ENCODE results near the gene PLEKHM3. TPM values are rescaled to one million over a fixed set of nuclear protein-coding genes. Genes with fewer than 3 reads are reported as not detected.

The PLEKHM3 gene
- total and polyA plus RNA-seq, 2 experiments from 2014 or later: 3.9 to 8.8 TPM

DNA sequence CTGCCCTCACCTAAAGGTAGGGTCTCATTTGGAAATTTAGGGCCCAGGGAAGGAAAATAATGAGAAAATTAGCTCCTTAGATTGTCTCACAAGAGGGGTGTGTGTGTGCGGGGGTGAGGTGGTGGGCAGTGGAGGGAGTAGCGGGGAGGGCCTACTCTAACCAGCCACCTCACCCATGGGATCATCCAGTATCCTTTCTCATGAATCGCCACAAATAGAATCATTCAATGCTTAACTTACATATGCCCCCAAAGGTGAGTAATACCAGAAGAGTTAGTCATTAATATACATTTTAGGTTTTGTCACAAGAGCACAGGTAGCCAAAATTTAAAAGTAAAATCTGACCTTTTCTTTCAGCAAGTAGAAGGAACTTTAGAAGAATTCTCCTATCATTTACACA is 122.1 kb downstream of the PLEKHM3 start:
- H3K27me3 ChIP-seq (ENCODE audit: insufficient read depth): no peaks in the 10 kb centered on the region
- no peaks in the 10 kb centered on the region for H3K79me2 ChIP-seq (replicated peaks; ENCODE audit: insufficient read depth)
- Mint-ChIP-seq H3K4me3 (no peak overlapping the region), H3K27ac (no peak overlapping the region), H3K36me3 (ENCODE audit: low read depth) (no peaks in the 10 kb centered on the region), H3K4me1 (peaks cover 11% of the 10 kb centered on the region), H3K27me3 (ENCODE audit: insufficient read depth, low read depth, poor library complexity) (no peaks in the 10 kb centered on the region), H3K9me3 (no peaks in the 10 kb centered on the region)
- 0 out of 2 replicates have a peak, but pooled peaks cover 3% of the 10 kb centered on the region for H3F3A ChIP-seq (replicated peaks; ENCODE audit: low read depth)
- TF ChIP-seq EZH2phosphoT487 (IDR thresholded peaks at IDR 0.05; ENCODE audit: unreplicated experiment): no peak
- no peak for TF ChIP-seq ZNF331 (CRISPR knock-in tag; IDR thresholded peaks at IDR 0.05; ENCODE audit: low read depth)
- TF ChIP-seq EZH2 (IDR thresholded peaks at IDR 0.05; ENCODE audit: low read depth, unreplicated experiment): no peak
- H3K9me2 ChIP-seq (ENCODE audit: insufficient read depth): no peaks in the 10 kb centered on the region
- H2AFZ ChIP-seq: no peak overlapping the region
- no peak for ATAC-seq
- H3K27ac ChIP-seq (ENCODE audit: low read depth): no peak overlapping the region
- H3K4me1 ChIP-seq (ENCODE audit: insufficient read depth): peaks cover 10% of the 10 kb centered on the region
- no peak for DNase-seq (ENCODE audit: low spot score)
- H3K4me3 ChIP-seq: no peak overlapping the region
- H3K4me2 ChIP-seq: no peak overlapping the region
- no peaks in the 10 kb centered on the region for H3K36me3 ChIP-seq (ENCODE audit: insufficient read depth)
- no peaks in the 10 kb centered on the region for H4K20me1 ChIP-seq (replicated peaks; ENCODE audit: insufficient read depth)

DNA sequence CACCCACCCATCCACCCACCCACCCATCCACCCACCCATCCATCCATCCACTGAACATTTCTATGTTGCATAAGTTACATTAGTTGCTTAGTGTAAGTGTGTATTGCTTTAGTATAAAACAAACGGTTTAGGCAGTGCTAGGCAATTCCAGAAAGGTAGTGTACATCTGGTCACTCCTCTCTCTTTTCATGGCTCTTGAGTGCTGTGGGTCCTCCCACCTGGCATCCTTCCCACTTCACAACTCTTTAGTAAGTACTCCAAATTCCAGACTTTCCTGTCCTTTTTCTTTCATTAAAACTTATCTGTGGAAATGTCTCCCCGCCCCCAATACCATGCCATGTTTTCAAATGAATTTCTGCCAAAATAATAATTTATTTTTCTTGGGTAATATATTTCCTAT is 122.5 kb downstream of the PLEKHM3 start:
- H3K9me2 ChIP-seq (ENCODE audit: insufficient read depth): no peaks in the 10 kb centered on the region
- H3K4me2 ChIP-seq: no peak overlapping the region
- DNase-seq (ENCODE audit: low spot score): no peak
- no peak overlapping the region for H3K4me3 ChIP-seq
- H3K27me3 ChIP-seq (ENCODE audit: insufficient read depth): no peaks in the 10 kb centered on the region
- ATAC-seq: no peak
- H2AFZ ChIP-seq: no peak overlapping the region
- 0 out of 2 replicates have a peak, but pooled peaks cover 3% of the 10 kb centered on the region for H3F3A ChIP-seq (replicated peaks; ENCODE audit: low read depth)
- no peaks in the 10 kb centered on the region for H3K36me3 ChIP-seq (ENCODE audit: insufficient read depth)
- no peak overlapping the region for H3K27ac ChIP-seq (ENCODE audit: low read depth)
- peaks cover 14% of the 10 kb centered on the region for H3K4me1 ChIP-seq (ENCODE audit: insufficient read depth)
- H3K9me3 Mint-ChIP-seq: no peaks in the 10 kb centered on the region
- H3K27me3 Mint-ChIP-seq (ENCODE audit: insufficient read depth, low read depth, poor library complexity): no peaks in the 10 kb centered on the region
- H3K36me3 Mint-ChIP-seq (ENCODE audit: low read depth): no peaks in the 10 kb centered on the region
- no peaks in the 10 kb centered on the region for H3K79me2 ChIP-seq (replicated peaks; ENCODE audit: insufficient read depth)
- peaks cover 15% of the 10 kb centered on the region for H3K4me1 Mint-ChIP-seq
- no peaks in the 10 kb centered on the region for H4K20me1 ChIP-seq (replicated peaks; ENCODE audit: insufficient read depth)
- no peak overlapping the region for H3K4me3 Mint-ChIP-seq
- H3K27ac Mint-ChIP-seq: no peak overlapping the region
- TF ChIP-seq NANOG (IDR thresholded peaks at IDR 0.05; ENCODE audit: borderline replicate concordance) (no peak), EZH2 (IDR thresholded peaks at IDR 0.05; ENCODE audit: low read depth, unreplicated experiment) (no peak), CREB1 (CRISPR knock-in tag; IDR thresholded peaks at IDR 0.05; ENCODE audit: low read depth) (no peak), ZNF331 (CRISPR knock-in tag; IDR thresholded peaks at IDR 0.05; ENCODE audit: low read depth) (no peak), EZH2phosphoT487 (IDR thresholded peaks at IDR 0.05; ENCODE audit: unreplicated experiment) (no peak), JUNB (IDR thresholded peaks at IDR 0.05; ENCODE audit: unreplicated experiment) (no peak), ZNF114 (CRISPR knock-in tag; IDR thresholded peaks at IDR 0.05) (no peak), POLR2AphosphoS5 (IDR thresholded peaks at IDR 0.05; ENCODE audit: low read depth) (no peak)
- TF ChIP-seq, protein P1, sequence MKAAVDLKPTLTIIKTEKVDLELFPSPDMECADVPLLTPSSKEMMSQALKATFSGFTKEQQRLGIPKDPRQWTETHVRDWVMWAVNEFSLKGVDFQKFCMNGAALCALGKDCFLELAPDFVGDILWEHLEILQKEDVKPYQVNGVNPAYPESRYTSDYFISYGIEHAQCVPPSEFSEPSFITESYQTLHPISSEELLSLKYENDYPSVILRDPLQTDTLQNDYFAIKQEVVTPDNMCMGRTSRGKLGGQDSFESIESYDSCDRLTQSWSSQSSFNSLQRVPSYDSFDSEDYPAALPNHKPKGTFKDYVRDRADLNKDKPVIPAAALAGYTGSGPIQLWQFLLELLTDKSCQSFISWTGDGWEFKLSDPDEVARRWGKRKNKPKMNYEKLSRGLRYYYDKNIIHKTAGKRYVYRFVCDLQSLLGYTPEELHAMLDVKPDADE (IDR thresholded peaks at IDR 0.05): no peak
- TF ChIP-seq, protein P2, sequence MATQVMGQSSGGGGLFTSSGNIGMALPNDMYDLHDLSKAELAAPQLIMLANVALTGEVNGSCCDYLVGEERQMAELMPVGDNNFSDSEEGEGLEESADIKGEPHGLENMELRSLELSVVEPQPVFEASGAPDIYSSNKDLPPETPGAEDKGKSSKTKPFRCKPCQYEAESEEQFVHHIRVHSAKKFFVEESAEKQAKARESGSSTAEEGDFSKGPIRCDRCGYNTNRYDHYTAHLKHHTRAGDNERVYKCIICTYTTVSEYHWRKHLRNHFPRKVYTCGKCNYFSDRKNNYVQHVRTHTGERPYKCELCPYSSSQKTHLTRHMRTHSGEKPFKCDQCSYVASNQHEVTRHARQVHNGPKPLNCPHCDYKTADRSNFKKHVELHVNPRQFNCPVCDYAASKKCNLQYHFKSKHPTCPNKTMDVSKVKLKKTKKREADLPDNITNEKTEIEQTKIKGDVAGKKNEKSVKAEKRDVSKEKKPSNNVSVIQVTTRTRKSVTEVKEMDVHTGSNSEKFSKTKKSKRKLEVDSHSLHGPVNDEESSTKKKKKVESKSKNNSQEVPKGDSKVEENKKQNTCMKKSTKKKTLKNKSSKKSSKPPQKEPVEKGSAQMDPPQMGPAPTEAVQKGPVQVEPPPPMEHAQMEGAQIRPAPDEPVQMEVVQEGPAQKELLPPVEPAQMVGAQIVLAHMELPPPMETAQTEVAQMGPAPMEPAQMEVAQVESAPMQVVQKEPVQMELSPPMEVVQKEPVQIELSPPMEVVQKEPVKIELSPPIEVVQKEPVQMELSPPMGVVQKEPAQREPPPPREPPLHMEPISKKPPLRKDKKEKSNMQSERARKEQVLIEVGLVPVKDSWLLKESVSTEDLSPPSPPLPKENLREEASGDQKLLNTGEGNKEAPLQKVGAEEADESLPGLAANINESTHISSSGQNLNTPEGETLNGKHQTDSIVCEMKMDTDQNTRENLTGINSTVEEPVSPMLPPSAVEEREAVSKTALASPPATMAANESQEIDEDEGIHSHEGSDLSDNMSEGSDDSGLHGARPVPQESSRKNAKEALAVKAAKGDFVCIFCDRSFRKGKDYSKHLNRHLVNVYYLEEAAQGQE (IDR thresholded peaks at IDR 0.05; ENCODE audit: unreplicated experiment): no peak
- TF ChIP-seq, protein P3, sequence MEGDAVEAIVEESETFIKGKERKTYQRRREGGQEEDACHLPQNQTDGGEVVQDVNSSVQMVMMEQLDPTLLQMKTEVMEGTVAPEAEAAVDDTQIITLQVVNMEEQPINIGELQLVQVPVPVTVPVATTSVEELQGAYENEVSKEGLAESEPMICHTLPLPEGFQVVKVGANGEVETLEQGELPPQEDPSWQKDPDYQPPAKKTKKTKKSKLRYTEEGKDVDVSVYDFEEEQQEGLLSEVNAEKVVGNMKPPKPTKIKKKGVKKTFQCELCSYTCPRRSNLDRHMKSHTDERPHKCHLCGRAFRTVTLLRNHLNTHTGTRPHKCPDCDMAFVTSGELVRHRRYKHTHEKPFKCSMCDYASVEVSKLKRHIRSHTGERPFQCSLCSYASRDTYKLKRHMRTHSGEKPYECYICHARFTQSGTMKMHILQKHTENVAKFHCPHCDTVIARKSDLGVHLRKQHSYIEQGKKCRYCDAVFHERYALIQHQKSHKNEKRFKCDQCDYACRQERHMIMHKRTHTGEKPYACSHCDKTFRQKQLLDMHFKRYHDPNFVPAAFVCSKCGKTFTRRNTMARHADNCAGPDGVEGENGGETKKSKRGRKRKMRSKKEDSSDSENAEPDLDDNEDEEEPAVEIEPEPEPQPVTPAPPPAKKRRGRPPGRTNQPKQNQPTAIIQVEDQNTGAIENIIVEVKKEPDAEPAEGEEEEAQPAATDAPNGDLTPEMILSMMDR (conservative IDR thresholded peaks at IDR 0.05; ENCODE audit: low read depth in 2 of 2): no peak

Measured in GM23338 (cell line).